B cell (primary cell): ENCODE results near the gene MAU2. TPM values are rescaled to one million over a fixed set of nuclear protein-coding genes. Genes with fewer than 3 reads are reported as not detected.

Experiments
- ATAC-seq: fragments of 200-7000 bp; cut with Tn5 transposase; one replicate; pipeline ENCODE4 v1.10.0; 2021; ENCODE audit warnings: low read depth, mild to moderate bottlenecking, moderate number of reproducible peaks, moderate library complexity
- CTCF ChIA-PET: fragments of 350-600 bp; sonication (Branson Sonifier 250); formaldehyde crosslinking; loops from one replicate; lab custom pipeline; 2021; ENCODE audit warnings: antibody characterized with exemption, inconsistent platforms; lab: Charles Lee
- POLR2A ChIA-PET: fragments of 350-600 bp; sonication (Branson Sonifier 250); formaldehyde crosslinking; loops from one replicate; lab custom pipeline; 2021; ENCODE audit warnings: antibody characterized with exemption; lab: Charles Lee
- DNase-seq: peaks from one replicate; pipeline ENCODE4 v3.0.0; 2013
- H2AFZ ChIP-seq: 2 replicates; pipeline ENCODE4 v1.6.1; 2012; ENCODE audit warnings: mild to moderate bottlenecking, low read depth, low read length; ENCODE audit not compliant: insufficient read depth, poor library complexity, severe bottlenecking
- H3K27ac ChIP-seq, 2 donors: 1 replicate in 1 of 2; 2 replicates in 1 of 2; pipeline ENCODE4 v1.5.1; 2012 to 2013; ENCODE audit warnings: low read length in 2 of 2, mild to moderate bottlenecking in 2 of 2, moderate library complexity in 1 of 2
- H3K27me3 ChIP-seq, 4 experiments: fragments of 200-600 bp in 1 of 4; sonication (generic) in 1 of 4; replicated peaks in 1 of 4; 1 replicate in 2 of 4; 2 replicates in 2 of 4; pipeline versions ENCODE4 v1.6.1 to v1.7.0; 2013 to 2016; ENCODE audit warnings: low read length in 3 of 4, mild to moderate bottlenecking in 2 of 4, mixed read lengths in 1 of 4, moderate library complexity in 1 of 4; ENCODE audit not compliant: insufficient read depth in 4 of 4, control insufficient read depth in 3 of 4; ENCODE audit errors: control extremely low read depth in 1 of 4
- H3K36me3 ChIP-seq, 2 experiments: replicated peaks in 1 of 2; 1 replicate in 1 of 2; 2 replicates in 1 of 2; pipeline versions ENCODE4 v1.6.1 to v1.7.1; 2013; ENCODE audit warnings: low read length in 1 of 2; ENCODE audit not compliant: insufficient read depth in 2 of 2, control insufficient read depth in 1 of 2; ENCODE audit errors: control extremely low read depth in 1 of 2, extremely low read depth in 1 of 2
- H3K4me1 ChIP-seq, 2 donors: fragments of 200-600 bp in 1 of 2; sonication (generic) in 1 of 2; 1 replicate in 1 of 2; 2 replicates in 1 of 2; pipeline versions ENCODE4 v1.5.1 to v1.6.1; 2013 to 2017; ENCODE audit warnings: low read length in 2 of 2; ENCODE audit not compliant: control insufficient read depth in 2 of 2, insufficient read depth in 2 of 2
- H3K4me2 ChIP-seq: replicated peaks from 2 replicates; pipeline ENCODE3; 2012; ENCODE audit warnings: mild to moderate bottlenecking, low read depth, low read length; ENCODE audit not compliant: poor library complexity, severe bottlenecking
- H3K4me3 ChIP-seq, 5 experiments: fragments of 200-600 bp in 1 of 5; sonication (generic) in 1 of 5; 1 replicate in 3 of 5; 2 replicates in 2 of 5; pipeline versions ENCODE4 v1.5.1 to v1.7.0; 2011 to 2016; ENCODE audit warnings: low read length in 4 of 5, mild to moderate bottlenecking in 4 of 5, low read depth in 2 of 5, control low read depth in 1 of 5, moderate library complexity in 1 of 5; ENCODE audit not compliant: insufficient read depth in 1 of 5; ENCODE audit errors: control extremely low read depth in 1 of 5, extremely low read depth in 1 of 5
- H3K79me2 ChIP-seq: fragments of 200-600 bp; sonication (generic); one replicate; pipeline ENCODE4 v1.6.0; 2016; ENCODE audit warnings: low read length; ENCODE audit not compliant: control insufficient read depth, insufficient read depth
- H3K9ac ChIP-seq: fragments of 200-600 bp; sonication (generic); 2 replicates; pipeline ENCODE4 v1.6.1; 2017; ENCODE audit warnings: mild to moderate bottlenecking, low read length, moderate library complexity
- H3K9me3 ChIP-seq, 3 donors: one replicate each; pipeline versions ENCODE4 v1.6.1 to v1.7.1; 2013; ENCODE audit warnings: low read length in 2 of 3; ENCODE audit not compliant: control insufficient read depth in 2 of 3, insufficient read depth in 1 of 3; ENCODE audit errors: control extremely low read depth in 1 of 3
- H4K20me1 ChIP-seq: 2 replicates; pipeline ENCODE4 v1.6.0; 2012; ENCODE audit warnings: mild to moderate bottlenecking, low read length; ENCODE audit not compliant: insufficient read depth, control insufficient read depth, poor library complexity, severe bottlenecking
- H3K27ac Mint-ChIP-seq: one replicate; pipeline ENCODE4 v1.8.0; 2021; ENCODE audit warnings: mixed read lengths
- H3K27me3 Mint-ChIP-seq: one replicate; pipeline ENCODE4 v1.8.0; 2021; ENCODE audit warnings: mixed read lengths
- H3K4me1 Mint-ChIP-seq: one replicate; pipeline ENCODE4 v1.8.0; 2021; ENCODE audit warnings: mixed read lengths
- H3K4me3 Mint-ChIP-seq: one replicate; pipeline ENCODE4 v1.8.0; 2021; ENCODE audit warnings: mixed read lengths
- H3K9me3 Mint-ChIP-seq: one replicate; pipeline ENCODE4 v1.8.0; 2022; ENCODE audit warnings: mixed read lengths; ENCODE audit not compliant: insufficient read depth
- CTCF ChIP-seq: fragments of 200-600 bp; IDR thresholded peaks from one replicate; pipeline ENCODE4 v1.8.0; 2022; ENCODE audit warnings: antibody characterized with exemption, mild to moderate bottlenecking
- EZH2 ChIP-seq: IDR thresholded peaks from 2 replicates; pipeline ENCODE4 v1.6.1; 2012; ENCODE audit warnings: borderline replicate concordance, low read depth, mild to moderate bottlenecking, moderate library complexity, low read length; ENCODE audit not compliant: insufficient read depth, poor library complexity, severe bottlenecking
- WGBS: methylation state at CpG from one replicate; pipeline ENCODE4 v1.1.5; 2013; ENCODE audit warnings: missing lambda C conversion rate; ENCODE audit not compliant: insufficient coverage; 5-methylcytosine and 5-hydroxymethylcytosine counted together
- intact Hi-C: fragments of 100-400 bp; cut with micrococcal nuclease; formaldehyde crosslinking; loops from one replicate; pipeline ENCODE4 v1.10.0; 2022
- polyA plus RNA-seq: library from polyadenylated mRNA; depleted of rRNA; stranded (reverse); fragments of >200 nt; gene quantifications from 2 replicates; pipeline ENCODE4 v1.2.3, GENCODE V29; 2012
- total RNA-seq, 2 donors: library from RNA; stranded (reverse); fragments of 120-200 nt in 1 of 2; gene quantifications; 1 replicate in 1 of 2; 2 replicates in 1 of 2; pipeline versions ENCODE4 v1.2.3 to v1.2.4, GENCODE V29; 2013 to 2022

MAU2 gene
- total and polyA plus RNA-seq, 2 donors (not counting 1 experiment from before 2014, with no cell fraction given), result 87.7 to 199 TPM

GRCh38 chr19:19305696-19306095, 14.9 kb upstream of the MAU2 start:
- CTCF ChIA-PET, result no interaction called here
- no peaks in the 10 kb centered on the region for H3K9me3 Mint-ChIP-seq
- no peak for TF ChIP-seq EZH2
- TF ChIP-seq CTCF, result no peak
- peaks cover 12% of the 10 kb centered on the region for H4K20me1 ChIP-seq
- no peak overlapping the region for H3K4me3 ChIP-seq
- H3K27me3 Mint-ChIP-seq, result no peaks in the 10 kb centered on the region
- no peak overlapping the region for H3K9ac ChIP-seq
- no peaks in the 10 kb centered on the region for H3K4me1 ChIP-seq
- POLR2A ChIA-PET, result no interaction called here
- no peaks in the 10 kb centered on the region for H3K9me3 ChIP-seq
- H3K27me3 ChIP-seq, result no peaks in the 10 kb centered on the region
- no peak overlapping the region for H3K27ac ChIP-seq
- no peak for ATAC-seq
- no peak overlapping the region for H3K27ac Mint-ChIP-seq
- intact Hi-C loops, result no loop called here
- H3K36me3 ChIP-seq, result peaks cover 0 to 94% of the 10 kb centered on the region in 2 experiments
- H3K4me3 Mint-ChIP-seq, result no peak overlapping the region
- over 99% methylated on average over 15 of the region's 16 CpGs for WGBS
- peaks cover 19% of the 10 kb centered on the region for H3K79me2 ChIP-seq
- no peak overlapping the region for H2AFZ ChIP-seq
- no peaks in the 10 kb centered on the region for H3K4me1 Mint-ChIP-seq
- no peak overlapping the region for H3K4me2 ChIP-seq
- no peak for DNase-seq

- ChIA-PET CTCF (no interaction called here), POLR2A (no interaction called here)
- ATAC-seq (no peak), DNase-seq (no peak)
- H3K4me1 ChIP-seq, result no peaks in the 10 kb centered on the region
- no peak overlapping the region for H3K9ac ChIP-seq
- H3K9me3 ChIP-seq, result no peaks in the 10 kb centered on the region
- peaks cover 12% of the 10 kb centered on the region for H4K20me1 ChIP-seq
- 100% methylated on average over 9 of the region's 9 CpGs for WGBS
- peaks cover 22% of the 10 kb centered on the region for H3K79me2 ChIP-seq
- H3K4me1 Mint-ChIP-seq, result no peaks in the 10 kb centered on the region
- H3K27me3 Mint-ChIP-seq, result no peaks in the 10 kb centered on the region
- no peak overlapping the region for H3K4me3 Mint-ChIP-seq
- no peak overlapping the region for H3K27ac Mint-ChIP-seq
- H3K4me3 ChIP-seq, result no peak overlapping the region
- H3K27me3 ChIP-seq, result no peaks in the 10 kb centered on the region
- H3K36me3 ChIP-seq, result peaks cover 0 to 95% of the 10 kb centered on the region in 2 experiments
- TF ChIP-seq EZH2 (no peak), CTCF (no peak)
- H3K4me2 ChIP-seq, result no peak overlapping the region
- no peak overlapping the region for H3K27ac ChIP-seq
- no peak overlapping the region for H2AFZ ChIP-seq
- intact Hi-C loops, result no loop called here
- H3K9me3 Mint-ChIP-seq, result no peaks in the 10 kb centered on the region
These were observed 14.4 kb upstream of the MAU2 start for GRCh38 chr19:19306191-19306590.
